Body of pancreas (tissue), 2 donors: ENCODE data around the gene MAGEA12. TPM values are rescaled to one million over a fixed set of nuclear protein-coding genes. Genes with fewer than 3 reads are reported as not detected.

ENCODE experiments used
- total RNA-seq, 2 donors: library from RNA; depleted of rRNA; stranded (reverse); fragments of >200 nt; gene quantifications; one replicate each; pipeline ENCODE4 v1.1.0, GENCODE V29; 2016

Gene MAGEA12
- total RNA-seq, 2 donors from 2014 or later: not detected

Other genes starting within 250 kb of the MAGEA12 start
- not detected for gene GABRQ, start 95.9 kb upstream of the MAGEA12 start, total RNA-seq
- gene MAGEA3, start 35.0 kb upstream of the MAGEA12 start, total RNA-seq: not detected
- gene CSAG2, start 24.5 kb upstream of the MAGEA12 start, total RNA-seq: not detected
- not detected for gene MAGEA2B, start 19.1 kb upstream of the MAGEA12 start, total RNA-seq
- gene CSAG1, start within 50 bp of the MAGEA12 start, total RNA-seq: not detected
- not detected for gene MAGEA2, start 20.1 kb downstream of the MAGEA12 start, total RNA-seq
- not detected for gene CSAG3, start 25.5 kb downstream of the MAGEA12 start, total RNA-seq
- gene MAGEA6, start 35.9 kb downstream of the MAGEA12 start, total RNA-seq: not detected
- 10 to 100 TPM; 15.0 to 17.8 TPM for gene CETN2, start 97.0 kb downstream of the MAGEA12 start, total RNA-seq
- gene NSDHL, start 97.3 kb downstream of the MAGEA12 start, total RNA-seq: 10 to 100 TPM in 1 of 2 donors, 1 to 10 TPM in 1; 3.4 to 20.1 TPM
- 1 to 10 TPM; 2.0 to 6.5 TPM for gene ZNF185, start 164.3 kb downstream of the MAGEA12 start, total RNA-seq